NCI-H2171 treated with DMSO at 0.1 percent for 48 hours (cell line): ENCODE results near the gene PARN.
"Not testable (repeated sequence)": the region's sequence is repeated elsewhere in the genome, so short reads cannot be mapped to it uniquely, and the experiment has no call there.

Experiments
- DNase-seq: peaks from one replicate; lab custom pipeline; 2025; lab: John Stamatoyannopoulos, UW

Gene PARN

DNA sequence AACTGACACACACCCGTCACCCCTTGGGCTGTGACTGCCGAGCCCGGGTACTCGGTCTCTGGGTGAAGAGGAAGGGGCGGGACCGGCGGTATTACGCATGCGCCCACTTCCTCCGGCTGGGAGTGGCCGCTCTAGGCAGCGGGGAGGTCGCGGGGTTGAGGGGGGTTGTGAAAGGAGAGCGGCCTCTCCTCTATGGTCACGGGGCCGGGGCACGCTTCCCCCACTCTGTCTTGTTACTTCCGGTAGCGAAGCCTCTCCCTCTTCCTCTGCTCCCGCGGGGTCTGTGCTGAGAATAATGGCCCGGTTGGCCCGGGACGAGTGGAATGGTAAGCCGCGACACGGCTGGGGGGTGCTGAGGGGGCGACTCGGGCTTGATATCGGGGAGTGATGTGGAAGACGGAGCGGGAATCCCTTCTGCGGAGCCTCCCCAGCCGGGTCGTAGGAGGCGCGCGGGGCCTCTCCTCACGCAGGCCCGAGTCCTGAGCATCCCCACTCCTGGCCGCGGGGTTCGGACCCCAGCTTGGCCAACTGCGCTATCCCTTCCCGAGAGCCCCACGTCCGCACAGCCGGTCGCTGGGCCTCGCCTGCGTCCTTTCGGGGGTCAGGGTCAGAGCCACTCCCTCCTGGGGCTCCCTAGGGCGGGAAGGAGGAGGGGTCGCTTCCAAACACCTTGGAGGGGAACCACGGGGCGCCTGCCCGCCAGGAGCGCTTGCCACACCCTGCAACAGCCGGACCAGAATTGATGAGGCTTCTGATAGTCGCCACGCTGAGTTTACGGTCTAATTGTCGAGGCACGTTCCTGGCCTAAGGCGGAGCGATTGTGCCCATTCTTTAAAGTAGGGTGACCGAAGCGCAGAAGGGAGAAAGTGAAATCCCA, 2.9 kb upstream of the PARN start, which contains the start of gene BFAR:
BFAR (plus strand) TSS at position 259 of the 877 bp plus-strand sequence. CDS start 11,396 bp downstream, outside the sequence.
- peak; percentile 98 for DNase-seq

DNA sequence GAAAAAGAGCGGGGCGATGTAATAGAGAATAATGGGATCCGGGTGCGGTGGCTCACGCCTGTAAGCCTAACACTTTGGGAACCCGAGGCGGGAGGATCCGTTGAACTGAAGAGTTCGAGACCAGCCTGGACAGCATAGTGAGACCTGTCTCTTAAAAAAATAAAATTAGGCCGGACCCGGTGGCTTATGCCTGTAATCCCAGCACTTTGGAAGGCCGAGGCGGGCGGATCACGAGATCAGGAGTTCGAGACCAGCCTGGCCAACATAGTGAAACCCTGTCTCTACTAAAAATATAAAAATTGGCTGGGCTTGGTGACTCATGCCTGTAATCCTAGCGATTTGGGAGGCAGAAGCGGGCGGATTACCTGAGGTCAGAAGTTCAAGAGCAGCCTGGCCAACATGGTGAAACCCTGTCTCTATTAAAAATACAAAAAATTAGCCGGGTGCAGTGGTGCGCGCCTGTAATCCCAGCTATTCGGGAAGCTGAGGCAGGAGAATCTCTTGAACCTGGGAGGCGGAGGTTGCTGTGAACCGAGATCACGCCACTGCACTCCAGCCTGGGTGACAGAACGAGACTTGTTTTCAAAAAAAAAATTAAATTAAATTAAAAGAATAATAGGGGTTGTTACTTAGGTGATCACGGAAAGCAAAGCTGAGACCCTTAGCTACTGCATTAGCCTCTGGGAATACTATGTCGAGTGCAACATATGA, 715 bp upstream of the PARN start:
- DNase-seq: not testable (repeated sequence)

DNA sequence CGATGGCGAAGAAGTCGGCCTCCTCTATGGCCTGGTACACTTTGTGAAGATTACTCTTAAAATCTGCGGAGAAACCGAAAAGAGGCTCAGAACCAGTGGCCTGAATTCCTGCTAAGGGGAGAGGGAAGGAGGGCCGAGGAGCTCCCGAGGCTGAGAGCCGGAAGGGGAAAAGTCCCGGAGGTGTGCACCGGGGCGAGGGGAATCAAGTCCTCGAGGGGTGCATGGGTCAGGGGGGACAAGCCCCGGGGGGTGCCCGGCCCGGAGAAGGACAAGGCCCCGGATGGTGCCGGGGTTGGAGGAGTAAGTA, 495 bp downstream of the PARN start:
- DNase-seq: no peak

DNA sequence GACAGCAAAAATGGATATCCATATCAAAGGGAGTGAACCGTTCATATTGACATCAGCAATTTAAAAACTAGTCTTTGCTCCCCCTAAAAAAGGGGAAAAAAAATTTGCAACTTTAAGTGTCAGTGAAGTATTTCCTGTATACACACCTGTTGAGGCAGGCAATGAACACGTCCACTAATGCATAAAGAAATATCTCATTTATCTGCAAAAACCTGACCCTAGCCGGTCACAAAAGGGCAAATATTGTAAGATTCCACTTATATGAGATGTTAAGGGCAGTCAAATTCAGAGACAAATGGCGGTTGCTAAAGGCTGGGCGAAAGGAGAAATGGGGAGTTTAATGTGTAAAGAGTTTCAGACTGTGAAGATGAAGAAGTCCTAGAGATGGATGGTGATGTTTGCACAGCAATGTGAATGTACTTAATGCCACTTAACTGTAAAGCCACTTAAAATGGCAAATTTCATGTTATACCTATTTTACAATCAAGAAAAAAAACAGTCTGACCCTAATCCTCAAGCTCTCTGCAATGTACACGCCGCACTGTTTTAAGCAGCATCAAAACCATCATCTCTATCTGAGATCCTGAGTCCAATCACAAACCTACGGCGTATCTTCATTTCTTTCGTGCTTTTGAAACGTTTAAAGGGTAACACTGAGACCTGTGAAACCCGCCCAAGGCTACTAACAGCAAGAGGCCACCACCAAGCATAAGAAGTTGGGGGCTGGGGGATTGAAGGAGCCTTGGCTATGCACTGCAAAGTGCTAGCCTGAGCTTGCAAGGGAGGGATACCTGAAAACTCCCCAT, 1.1 kb downstream of the PARN start:
- no peak for DNase-seq

- DNase-seq: no peak
Observed at GRCh38 chr16:14627078-14627477, 3.0 kb downstream of the PARN start.

- DNase-seq: no peak
Observed at GRCh38 chr16:14618566-14618965, 11.5 kb downstream of the PARN start.

GRCh38 chr16:14616280-14616679, 13.8 kb downstream of the PARN start:
- no peak for DNase-seq

DNA sequence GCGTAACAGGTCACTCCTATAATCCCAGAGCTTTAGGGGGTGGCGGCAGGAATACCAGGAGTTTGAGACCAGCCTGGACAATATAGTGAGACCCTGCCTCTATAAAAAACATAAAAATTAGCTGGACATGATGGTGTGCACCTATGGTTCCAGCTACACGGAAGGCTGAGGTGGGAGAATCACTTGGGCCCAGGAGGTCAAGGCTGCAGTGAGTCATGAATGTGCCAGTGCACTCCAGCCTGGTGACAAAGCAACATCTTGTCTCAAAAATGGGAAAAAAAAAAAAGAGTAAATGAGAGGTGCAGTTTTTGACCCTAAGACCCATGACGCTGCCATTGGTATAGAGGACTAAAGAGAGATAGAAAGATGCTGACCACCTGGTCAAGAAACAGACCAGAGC, 16.1 kb downstream of the PARN start:
- no peak for DNase-seq

DNA sequence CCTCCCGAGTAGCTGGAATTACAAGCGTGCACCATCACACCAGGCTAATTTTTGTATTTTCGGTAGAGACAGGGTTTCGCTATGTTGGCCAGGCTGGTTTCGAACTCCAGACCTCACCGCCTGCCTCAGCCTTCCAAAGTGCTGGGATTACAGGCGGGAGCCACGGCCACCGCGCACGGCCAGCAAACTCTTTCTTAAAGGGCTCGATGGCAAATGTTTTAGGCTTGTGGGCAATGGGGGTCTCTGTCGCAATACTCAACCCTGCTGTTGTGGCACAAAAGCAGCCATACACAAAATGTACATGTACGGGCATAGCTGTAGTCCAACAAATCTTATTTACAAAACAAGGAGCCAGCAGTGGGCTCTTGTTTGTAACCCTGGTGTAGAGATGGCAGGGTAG, 18.4 kb downstream of the PARN start:
- no peak for DNase-seq

DNA sequence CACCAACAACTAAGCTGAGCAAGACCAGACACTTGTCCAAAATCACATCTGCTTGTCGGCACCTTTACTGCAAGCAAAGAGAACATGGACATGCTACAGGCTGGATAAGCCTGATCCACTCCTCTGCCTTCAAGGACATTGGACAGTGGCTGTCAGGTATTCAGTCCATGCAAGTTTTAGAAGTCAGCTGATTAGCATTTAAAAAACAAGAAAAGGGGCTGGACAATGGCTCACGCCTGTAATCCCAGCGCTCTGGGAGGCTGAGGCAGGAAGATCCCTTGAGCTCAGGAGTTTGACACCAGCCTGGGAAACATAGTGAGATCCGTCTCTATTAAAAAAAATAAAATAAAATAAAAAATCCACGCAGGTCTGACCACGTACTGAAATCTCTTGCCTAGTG, 20.3 kb downstream of the PARN start:
- DNase-seq: no peak

DNA sequence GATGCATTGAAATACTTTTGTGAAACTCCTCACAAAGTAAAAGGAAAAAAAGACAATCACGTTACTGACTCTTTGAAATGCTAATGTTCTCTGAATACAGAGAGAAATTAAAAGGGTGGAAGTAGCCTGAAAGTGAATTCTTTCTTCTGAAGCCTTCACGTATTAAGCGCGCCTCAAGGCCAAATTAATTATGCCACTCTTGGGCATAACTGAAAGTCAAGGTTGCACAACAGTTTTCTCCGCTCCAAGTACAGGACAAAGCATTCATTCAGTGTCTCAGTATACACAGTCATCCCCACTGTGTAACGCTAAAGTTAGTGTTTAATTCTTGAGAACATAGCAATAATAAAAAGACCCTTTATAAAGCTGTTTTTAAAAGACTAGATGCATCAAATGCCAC, 21.5 kb downstream of the PARN start:
- no peak for DNase-seq

DNA sequence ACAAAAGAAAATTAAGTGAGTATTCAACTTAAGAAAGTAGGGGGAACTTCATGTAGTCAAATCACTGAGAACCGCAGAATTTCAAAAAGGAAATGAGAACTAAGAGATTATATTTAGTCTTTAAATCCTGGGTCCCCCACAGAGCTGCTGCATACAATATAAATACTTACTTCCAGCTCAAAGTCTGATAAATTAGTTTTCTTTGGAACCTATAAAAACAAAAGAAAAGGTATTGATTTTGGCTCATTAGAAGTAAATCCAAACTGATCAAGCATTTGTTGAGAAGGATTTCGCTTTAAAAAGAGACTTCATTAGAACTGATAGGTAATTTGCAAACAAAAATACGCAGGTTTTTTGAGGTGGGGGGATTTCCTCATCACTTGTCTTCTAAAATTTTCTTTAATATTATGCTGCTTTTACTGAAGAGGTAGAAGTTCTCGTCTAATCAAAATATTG, 21.9 kb downstream of the PARN start:
- no peak for DNase-seq

GRCh38 chr16:14606102-14606501, 24.0 kb downstream of the PARN start:
- no peak for DNase-seq

GRCh38 chr16:14602443-14602963, 27.6 kb downstream of the PARN start:
- DNase-seq: no peak

DNA sequence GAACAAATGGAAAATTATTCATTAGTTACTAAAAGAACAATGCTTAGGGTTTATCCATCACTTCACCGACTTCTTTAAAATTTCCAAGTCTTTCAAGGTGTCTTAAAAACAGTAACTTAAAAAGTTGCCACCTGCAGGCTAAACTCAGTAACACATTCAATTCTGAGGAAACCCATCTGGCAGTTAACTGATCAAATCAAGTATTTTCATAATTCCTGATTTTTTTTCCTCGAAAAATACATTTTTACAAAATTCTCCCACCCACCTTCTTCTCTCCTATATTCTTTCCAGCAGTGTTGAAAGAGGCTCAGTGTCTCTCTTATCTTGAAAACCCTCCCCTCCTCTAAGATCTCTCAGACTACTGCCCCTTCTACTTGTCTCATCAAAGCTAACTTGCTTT, 29.9 kb downstream of the PARN start:
- peak; percentile 5 for DNase-seq

GRCh38 chr16:14586637-14587305, 43.3 kb downstream of the PARN start:
- no peak for DNase-seq

- DNase-seq: no peak
Observed at GRCh38 chr16:14585287-14585686, 44.8 kb downstream of the PARN start.

GRCh38 chr16:14580926-14581325, 49.1 kb downstream of the PARN start:
- not testable (repeated sequence) for DNase-seq

- no peak for DNase-seq
Observed at GRCh38 chr16:14579266-14579665, 50.8 kb downstream of the PARN start.

DNA sequence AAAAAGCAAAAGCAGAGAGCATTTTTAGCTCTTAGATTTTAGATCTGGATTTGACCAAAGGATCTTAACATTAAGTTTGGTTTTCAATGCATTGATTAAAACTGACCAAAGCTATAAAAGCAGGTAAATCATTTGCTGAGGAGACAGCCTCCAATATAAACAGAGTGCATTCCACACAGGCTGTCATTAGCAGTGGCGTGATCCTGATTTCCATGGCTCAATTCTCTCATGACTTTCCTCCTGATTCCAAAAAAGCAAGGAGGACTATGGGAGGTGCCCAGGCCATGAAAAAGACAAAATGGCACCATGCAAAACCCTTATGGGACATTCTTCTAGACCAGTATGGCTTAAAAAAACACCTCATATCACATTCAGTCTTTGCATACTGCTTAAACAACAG, 53.5 kb downstream of the PARN start:
- DNase-seq: no peak

GRCh38 chr16:14576069-14576468, 54.0 kb downstream of the PARN start:
- DNase-seq: no peak
